ENCODE results near the gene INHA. TPM values are rescaled to one million over a fixed set of nuclear protein-coding genes. Genes with fewer than 3 reads are reported as not detected.

The INHA gene, protein sequence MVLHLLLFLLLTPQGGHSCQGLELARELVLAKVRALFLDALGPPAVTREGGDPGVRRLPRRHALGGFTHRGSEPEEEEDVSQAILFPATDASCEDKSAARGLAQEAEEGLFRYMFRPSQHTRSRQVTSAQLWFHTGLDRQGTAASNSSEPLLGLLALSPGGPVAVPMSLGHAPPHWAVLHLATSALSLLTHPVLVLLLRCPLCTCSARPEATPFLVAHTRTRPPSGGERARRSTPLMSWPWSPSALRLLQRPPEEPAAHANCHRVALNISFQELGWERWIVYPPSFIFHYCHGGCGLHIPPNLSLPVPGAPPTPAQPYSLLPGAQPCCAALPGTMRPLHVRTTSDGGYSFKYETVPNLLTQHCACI
- 1.8 and 6.5 TPM in 2 replicates for total RNA-seq (2014; rRNA removed; shearing (Covaris generic))

DNA sequence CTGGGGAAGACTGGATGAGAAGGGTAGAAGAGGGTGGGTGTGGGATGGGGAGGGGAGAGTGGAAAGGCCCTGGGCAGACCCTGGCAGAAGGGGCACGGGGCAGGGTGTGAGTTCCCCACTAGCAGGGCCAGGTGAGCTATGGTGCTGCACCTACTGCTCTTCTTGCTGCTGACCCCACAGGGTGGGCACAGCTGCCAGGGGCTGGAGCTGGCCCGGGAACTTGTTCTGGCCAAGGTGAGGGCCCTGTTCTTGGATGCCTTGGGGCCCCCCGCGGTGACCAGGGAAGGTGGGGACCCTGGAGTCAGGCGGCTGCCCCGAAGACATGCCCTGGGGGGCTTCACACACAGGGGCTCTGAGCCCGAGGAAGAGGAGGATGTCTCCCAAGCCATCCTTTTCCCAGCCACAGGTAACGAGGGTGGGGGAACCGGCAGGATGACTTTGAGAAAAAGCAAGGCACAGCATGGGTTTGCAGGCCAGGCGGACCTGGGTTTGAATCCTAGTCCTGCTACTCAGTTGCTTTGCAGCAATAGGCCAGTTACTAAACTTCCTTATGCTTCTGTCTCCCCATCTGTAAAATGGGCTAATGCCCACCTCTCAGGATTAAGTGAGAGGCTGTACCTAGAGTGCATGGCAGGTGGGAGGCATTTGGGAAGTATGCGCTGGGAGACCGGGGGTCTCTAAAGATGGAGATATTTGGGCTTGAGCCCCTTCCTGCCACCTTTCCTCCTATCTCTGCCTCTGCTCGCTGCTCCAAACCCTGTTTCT, at the start of gene INHA:
Gene INHA, plus strand, starts transcription at position 74 of the 765 bp plus-strand sequence. Its CDS starts 65 bp downstream, at position 139.
- no peaks in the 10 kb centered on the region; the same call in 1 of the 2 replicates for H3K36me3 ChIP-seq (replicated peaks; ENCODE audit: control insufficient read depth, insufficient read depth, low read length)
- H3K4me3 ChIP-seq (ENCODE audit: insufficient read depth, low read depth, low read length), result peak within 1 kb of the TSS; percentile 74
- DNase-seq, result peak; percentile 70
- H3K27me3 ChIP-seq (ENCODE audit: control insufficient read depth, insufficient read depth, low read length), result no peaks in the 10 kb centered on the region

DNA sequence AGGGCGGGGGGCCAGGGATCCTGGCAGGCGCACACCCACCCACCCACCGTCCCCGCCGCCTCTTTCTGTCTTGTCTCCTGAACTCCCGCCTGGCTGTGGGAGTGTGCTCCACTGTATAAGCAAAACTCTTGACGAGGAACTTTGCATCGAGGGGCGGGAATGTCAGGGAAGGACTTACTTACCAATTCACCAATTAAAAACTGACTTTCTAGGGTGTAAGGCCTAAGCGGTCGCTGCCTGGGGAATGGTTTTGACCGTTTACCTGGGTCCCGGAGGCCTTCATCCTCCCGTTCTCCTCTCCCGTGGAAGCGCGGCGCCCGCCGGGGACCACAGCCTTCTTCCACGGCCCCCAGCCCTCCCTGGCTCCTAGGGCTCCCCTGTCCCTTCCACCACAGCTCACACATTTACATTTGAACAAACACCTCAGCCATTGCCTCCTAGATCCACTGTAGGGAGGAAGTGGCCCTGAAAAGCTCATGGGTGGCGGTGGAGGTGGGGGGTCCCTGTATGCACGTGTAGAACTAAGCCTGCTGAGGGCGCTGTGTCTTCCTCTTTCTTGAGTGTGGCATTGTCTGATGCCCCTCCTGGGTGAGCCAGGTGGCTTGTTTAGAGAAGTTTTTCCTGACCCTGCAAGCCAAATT, 49.0 kb upstream of the INHA start:
- DNase-seq, result peak; percentile 88
- H3K4me3 ChIP-seq (ENCODE audit: insufficient read depth, low read depth, low read length), result peak overlapping the region; percentile 42
- peaks cover 6% of the 10 kb centered on the region for H3K27me3 ChIP-seq (ENCODE audit: control insufficient read depth, insufficient read depth, low read length)
- H3K36me3 ChIP-seq (replicated peaks; ENCODE audit: control insufficient read depth, insufficient read depth, low read length), result no peaks in the 10 kb centered on the region

DNA sequence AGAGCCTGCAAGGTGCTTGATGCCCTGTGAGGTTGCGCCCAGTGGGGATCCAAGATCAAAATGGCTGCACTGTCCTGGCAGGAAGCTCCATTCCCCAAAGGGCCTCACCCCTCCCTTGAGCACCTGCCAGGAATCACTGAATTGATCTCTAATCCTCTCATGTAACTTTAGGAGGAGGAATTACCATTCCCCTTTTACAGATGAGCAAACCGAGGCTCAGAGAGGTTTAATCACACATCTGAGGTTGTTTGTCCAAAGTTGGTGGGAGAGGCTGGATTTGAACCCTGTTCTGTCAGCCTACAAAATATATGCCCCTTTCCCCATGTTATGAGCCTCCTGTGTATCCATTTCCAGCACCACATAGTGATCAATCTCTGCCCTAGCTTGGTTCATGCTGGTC, 47.3 kb upstream of the INHA start:
- DNase-seq, result no peak
- peaks cover 16% of the 10 kb centered on the region for H3K27me3 ChIP-seq (ENCODE audit: control insufficient read depth, insufficient read depth, low read length)
- H3K36me3 ChIP-seq (replicated peaks; ENCODE audit: control insufficient read depth, insufficient read depth, low read length), result no peaks in the 10 kb centered on the region
- H3K4me3 ChIP-seq (ENCODE audit: insufficient read depth, low read depth, low read length), result no peak overlapping the region

DNA sequence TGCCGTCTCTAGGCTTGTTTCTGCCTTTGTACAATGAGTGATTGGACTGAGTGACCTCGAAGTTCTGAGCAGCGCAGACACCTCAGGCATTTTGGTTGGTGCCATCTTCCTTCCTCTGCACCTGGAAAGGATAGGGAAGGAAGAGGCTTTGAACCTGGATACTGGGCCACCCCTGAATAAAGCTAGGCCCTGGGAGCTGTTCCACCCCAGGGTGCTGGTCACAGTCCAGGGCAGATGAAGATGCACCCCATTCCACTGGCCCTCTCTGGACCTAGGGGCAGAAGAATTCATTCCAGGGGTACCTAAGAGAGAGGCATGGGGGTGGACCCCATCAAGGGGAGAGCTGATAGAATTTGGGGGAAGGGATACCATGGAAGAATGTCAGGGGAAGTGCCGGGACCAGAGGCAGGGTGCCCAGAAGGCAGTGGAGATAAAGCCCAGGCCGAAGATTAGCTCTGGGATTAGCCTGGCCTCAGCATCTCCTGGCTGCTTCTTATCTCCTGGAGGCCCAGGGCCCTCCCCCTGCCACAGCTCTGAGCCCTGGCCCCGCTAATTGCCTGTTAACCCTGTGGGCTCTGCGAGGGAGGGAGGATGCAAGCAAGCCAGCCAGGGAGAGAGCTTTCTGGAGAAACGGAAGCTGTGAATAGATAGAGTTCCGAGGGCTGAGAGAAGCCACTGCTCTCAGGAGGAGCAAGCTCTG, 46.4 kb upstream of the INHA start:
- peak; percentile 64 for DNase-seq
- no peak overlapping the region for H3K4me3 ChIP-seq (ENCODE audit: insufficient read depth, low read depth, low read length)
- no peaks in the 10 kb centered on the region for H3K36me3 ChIP-seq (replicated peaks; ENCODE audit: control insufficient read depth, insufficient read depth, low read length)

DNA sequence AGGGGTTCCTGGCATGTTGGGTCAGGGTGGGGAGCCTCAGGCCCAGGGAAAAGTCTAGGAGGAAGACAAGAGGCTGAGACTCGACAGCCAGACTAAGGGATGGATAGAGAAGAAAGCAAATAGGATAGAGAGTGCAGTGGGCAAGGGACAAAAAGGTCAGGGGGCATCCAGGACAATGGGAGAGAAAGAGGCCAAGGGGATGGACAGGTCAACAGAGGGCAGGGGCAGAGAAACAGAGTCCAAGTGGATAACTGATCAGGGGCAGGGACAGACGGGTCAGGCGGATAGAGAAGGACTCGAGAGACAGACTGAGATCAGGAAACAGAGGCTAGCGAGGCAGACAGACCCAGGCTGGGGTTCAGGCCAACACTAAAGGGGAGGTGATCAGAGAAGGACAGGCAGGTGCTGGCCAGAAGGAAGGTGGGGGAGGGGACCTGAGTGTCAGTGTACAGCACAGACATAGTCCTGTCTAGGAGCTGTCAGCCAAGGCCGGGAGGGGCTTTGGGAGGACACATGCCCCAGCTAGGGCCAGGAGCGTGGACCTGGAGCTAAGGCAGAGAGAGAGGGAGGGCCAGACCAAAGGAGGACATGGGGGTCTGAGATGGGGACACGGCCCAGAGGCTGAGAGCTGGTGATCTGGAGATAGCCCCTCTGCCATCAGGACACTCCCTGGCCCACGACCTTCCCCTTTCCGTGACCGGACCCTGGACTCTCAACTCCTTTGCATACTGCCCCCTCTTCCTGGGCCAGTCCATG, 45.6 kb upstream of the INHA start:
- no peaks in the 10 kb centered on the region for H3K36me3 ChIP-seq (replicated peaks; ENCODE audit: control insufficient read depth, insufficient read depth, low read length)
- H3K4me3 ChIP-seq (ENCODE audit: insufficient read depth, low read depth, low read length), result no peak overlapping the region
- peaks cover 16% of the 10 kb centered on the region for H3K27me3 ChIP-seq (ENCODE audit: control insufficient read depth, insufficient read depth, low read length)
- no peak for DNase-seq

More for the DNA sequence above, 46.4 kb upstream of the INHA start:
- H3K27me3 ChIP-seq (ENCODE audit: control insufficient read depth, insufficient read depth, low read length), result peaks cover 16% of the 10 kb centered on the region

DNA sequence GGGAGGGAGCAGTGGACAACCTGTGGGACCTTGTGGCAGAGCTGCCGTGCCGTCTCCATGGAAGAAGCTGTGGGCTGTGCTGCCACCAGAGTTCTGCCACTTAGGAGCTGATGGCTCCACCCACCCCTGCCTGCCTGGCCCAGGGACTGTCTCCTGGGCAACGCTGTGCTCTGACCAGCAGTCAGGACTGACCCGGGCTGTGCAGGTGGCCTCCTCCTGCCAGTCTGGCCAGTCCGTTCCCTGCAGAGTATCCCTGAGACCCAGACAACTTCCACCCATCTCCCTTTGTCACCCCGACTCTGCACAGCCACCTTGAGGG, 45.1 kb upstream of the INHA start:
- Histone ChIP-seq H3K27me3 (ENCODE audit: control insufficient read depth, insufficient read depth, low read length) (peaks cover 16% of the 10 kb centered on the region), H3K4me3 (ENCODE audit: insufficient read depth, low read depth, low read length) (no peak overlapping the region), H3K36me3 (replicated peaks; ENCODE audit: control insufficient read depth, insufficient read depth, low read length) (no peaks in the 10 kb centered on the region)
- no peak for DNase-seq

DNA sequence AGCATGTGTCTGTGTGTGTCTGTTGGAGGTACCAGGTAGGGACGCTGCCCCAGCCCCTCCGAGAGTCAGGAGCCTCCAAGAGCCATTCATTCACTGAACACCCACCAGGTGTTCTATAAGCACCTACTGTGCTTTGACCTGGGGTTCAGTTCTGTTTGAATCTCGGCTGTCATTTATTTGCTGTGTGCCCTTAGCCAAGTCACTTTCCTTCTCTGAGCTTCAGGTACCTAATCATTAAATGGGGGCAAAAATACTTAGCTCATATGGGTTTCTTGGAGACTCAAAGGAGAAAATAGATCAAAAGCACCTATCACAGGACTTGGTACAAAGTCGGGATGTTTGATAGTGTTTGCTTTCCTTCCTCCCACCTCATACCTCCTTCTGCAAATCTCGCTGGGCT, 44.6 kb upstream of the INHA start:
- Histone ChIP-seq H3K27me3 (ENCODE audit: control insufficient read depth, insufficient read depth, low read length) (peaks cover 16% of the 10 kb centered on the region), H3K36me3 (replicated peaks; ENCODE audit: control insufficient read depth, insufficient read depth, low read length) (no peaks in the 10 kb centered on the region), H3K4me3 (ENCODE audit: insufficient read depth, low read depth, low read length) (no peak overlapping the region)
- DNase-seq, result no peak

DNA sequence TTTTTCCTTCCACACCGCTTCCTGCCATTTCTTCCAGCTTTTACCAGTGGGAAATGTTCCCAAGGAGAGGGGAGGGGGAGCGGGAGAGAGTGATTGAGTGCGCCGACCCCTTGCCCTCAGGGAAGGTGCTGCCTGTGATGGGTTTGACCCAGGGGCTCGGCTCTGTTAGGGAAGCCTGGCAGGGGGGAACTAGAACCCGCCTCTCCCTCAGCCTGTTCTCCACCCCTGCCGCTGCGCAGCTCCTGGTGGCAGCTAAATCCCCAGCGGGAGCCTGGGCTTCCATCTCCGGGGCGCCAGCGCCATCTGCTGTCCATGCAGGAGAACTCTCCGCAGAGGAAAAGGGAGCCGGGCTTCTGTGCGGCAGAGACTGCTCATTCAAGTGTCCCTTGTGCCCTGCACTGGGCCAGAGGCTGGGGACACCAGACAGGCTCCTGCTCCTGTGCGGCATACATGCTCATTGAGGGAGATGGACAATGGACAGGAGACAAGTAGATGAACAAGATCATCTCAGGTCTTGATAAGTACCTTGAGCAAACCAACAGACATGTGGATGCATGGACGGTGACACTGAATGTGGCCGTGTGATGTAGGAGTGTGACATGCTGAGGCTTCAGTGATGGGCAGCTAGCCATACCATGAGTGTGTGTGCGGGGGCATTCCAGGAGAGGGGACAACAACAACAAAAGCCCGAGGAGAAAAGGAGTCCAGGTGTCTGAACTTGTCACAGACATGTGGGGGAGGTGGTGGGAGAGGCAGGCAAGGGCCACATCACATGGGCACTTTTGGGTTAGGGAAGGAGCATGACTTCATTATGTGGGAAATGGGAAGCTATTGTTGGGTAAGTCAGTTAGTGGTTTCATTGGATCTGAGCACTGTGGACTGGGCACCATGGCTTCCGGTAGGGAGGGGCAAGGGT, 41.8 kb upstream of the INHA start:
- no peaks in the 10 kb centered on the region for H3K36me3 ChIP-seq (replicated peaks; ENCODE audit: control insufficient read depth, insufficient read depth, low read length)
- H3K27me3 ChIP-seq (ENCODE audit: control insufficient read depth, insufficient read depth, low read length), result peaks cover 16% of the 10 kb centered on the region
- peak; percentile 97 for DNase-seq
- H3K4me3 ChIP-seq (ENCODE audit: insufficient read depth, low read depth, low read length), result peak overlapping the region; percentile 29

DNA sequence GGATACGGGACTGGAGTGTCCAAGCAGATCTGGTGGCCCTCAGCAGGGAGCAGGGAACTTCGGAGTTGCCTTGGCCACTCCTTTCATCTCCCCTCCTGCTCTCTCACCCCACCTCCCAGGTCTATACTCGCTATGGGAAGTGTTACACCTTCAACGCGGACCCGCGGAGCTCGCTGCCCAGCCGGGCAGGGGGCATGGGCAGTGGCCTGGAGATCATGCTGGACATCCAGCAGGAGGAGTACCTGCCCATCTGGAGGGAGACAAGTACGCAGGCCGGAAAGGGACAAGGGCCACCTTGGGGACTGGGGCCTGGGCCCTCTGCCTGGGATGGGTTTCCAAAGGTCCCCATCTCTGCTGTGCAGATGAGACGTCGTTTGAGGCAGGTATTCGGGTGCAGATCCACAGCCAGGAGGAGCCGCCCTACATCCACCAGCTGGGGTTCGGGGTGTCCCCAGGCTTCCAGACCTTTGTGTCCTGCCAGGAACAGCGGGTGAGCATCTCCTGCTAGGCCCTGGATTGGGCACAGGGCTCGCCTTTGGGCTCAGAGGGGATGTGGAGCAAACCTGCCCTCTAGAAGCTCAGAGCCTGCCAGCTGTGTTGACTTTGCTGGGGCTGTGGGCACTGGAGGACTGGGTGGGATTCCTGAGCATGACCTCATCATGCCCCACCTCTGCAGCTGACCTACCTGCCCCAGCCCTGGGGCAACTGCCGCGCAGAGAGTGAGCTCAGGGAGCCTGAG, 40.3 kb upstream of the INHA start:
- no peak overlapping the region for H3K4me3 ChIP-seq (ENCODE audit: insufficient read depth, low read depth, low read length)
- DNase-seq, result no peak
- H3K27me3 ChIP-seq (ENCODE audit: control insufficient read depth, insufficient read depth, low read length), result peaks cover 14% of the 10 kb centered on the region
- H3K36me3 ChIP-seq (replicated peaks; ENCODE audit: control insufficient read depth, insufficient read depth, low read length), result no peaks in the 10 kb centered on the region

DNA sequence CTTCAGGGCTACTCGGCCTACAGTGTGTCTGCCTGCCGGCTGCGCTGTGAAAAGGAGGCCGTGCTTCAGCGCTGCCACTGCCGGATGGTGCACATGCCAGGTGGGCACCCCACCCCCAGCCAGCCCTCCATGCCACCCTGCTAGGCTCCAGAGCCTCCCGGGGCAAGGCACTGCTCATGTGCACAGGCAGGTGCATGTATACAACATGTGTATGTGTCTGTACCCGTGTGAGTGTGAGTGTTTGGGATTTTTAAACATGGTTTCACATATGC, 39.8 kb upstream of the INHA start:
- no peak for DNase-seq
- Histone ChIP-seq H3K4me3 (ENCODE audit: insufficient read depth, low read depth, low read length) (no peak overlapping the region), H3K36me3 (replicated peaks; ENCODE audit: control insufficient read depth, insufficient read depth, low read length) (no peaks in the 10 kb centered on the region), H3K27me3 (ENCODE audit: control insufficient read depth, insufficient read depth, low read length) (peaks cover 13% of the 10 kb centered on the region)

DNA sequence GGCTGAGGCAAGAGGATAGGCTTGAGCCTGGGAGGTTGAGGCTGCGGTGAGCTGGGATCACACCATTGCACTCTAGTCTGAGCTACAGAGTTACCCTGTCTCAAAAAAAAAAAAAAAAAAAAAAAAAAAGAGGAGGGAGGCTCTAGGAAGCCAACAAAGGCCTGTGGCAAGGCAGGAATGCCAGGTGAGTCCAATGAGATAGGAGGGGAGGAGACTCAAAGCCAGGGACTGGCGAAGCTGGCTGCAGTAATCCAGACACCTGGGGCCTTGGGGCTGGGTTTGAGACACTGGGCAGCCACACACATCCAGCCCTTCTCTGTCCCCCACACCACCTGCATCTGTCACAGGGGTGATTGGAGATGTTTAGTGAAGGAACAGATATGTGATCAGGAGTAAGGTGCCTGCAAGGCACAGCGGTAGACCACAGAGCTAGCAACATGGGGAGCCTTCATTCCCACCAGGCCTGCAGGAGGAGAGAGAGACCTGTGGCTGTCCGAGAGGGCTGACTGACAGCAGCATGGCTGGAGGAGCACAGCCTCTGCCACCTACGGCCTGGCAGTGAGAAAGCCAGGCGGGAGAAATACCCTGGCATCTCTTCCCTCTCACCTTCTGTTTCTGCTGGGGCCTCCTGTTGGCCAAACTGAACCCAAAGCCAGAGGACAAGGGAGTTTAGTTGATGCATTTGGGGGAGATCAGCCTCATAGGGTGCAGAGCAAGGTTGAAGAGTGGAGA, 38.0 kb upstream of the INHA start:
- Histone ChIP-seq H3K4me3 (ENCODE audit: insufficient read depth, low read depth, low read length) (no peak overlapping the region), H3K27me3 (ENCODE audit: control insufficient read depth, insufficient read depth, low read length) (peaks cover 8% of the 10 kb centered on the region), H3K36me3 (replicated peaks; ENCODE audit: control insufficient read depth, insufficient read depth, low read length) (no peaks in the 10 kb centered on the region; the same call in 1 of the 2 replicates)
- peak; percentile 85 for DNase-seq

DNA sequence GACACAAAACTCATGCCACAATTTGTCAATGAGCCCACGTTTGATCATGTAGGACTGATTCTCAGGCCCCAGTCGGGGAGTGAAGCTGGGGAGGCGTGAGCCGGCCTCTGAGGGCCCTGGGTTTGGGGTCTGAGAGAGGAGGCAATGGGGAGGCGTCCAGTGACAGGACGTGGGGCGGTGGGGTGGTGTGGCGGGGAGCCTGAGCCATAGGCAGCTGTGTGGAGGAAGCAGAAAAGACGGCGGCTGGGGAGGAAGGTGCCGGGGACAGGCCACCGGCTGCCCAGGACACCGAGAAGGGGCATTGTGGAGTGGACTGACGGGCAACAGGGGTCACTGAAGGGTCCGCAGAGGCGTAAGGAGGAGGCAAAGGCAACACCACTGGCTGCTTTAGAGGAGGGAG, 35.7 kb upstream of the INHA start:
- DNase-seq, result no peak
- Histone ChIP-seq H3K36me3 (replicated peaks; ENCODE audit: control insufficient read depth, insufficient read depth, low read length) (peaks cover 10% of the 10 kb centered on the region), H3K27me3 (ENCODE audit: control insufficient read depth, insufficient read depth, low read length) (no peaks in the 10 kb centered on the region), H3K4me3 (ENCODE audit: insufficient read depth, low read depth, low read length) (no peak overlapping the region)
